HepG2 (cell line): Measurements from ENCODE around the gene YIF1A. TPM values are rescaled to one million over a fixed set of nuclear protein-coding genes. Genes with fewer than 3 reads are reported as not detected.

Source experiments
- CENPX ChIP-seq: sonication (generic); formaldehyde crosslinking; IDR thresholded peaks from 2 replicates; pipeline ENCODE4 v1.9.0; 2021; ENCODE audit warnings: mild to moderate bottlenecking, missing genetic modification reagents, moderate library complexity
- CHCHD3 ChIP-seq: sonication (generic); formaldehyde crosslinking; IDR thresholded peaks from 2 replicates; pipeline ENCODE4 v1.8.0; 2022; ENCODE audit warnings: mild to moderate bottlenecking, missing genetic modification reagents, moderate library complexity
- EHMT2 ChIP-seq: fragments of 200-600 bp; sonication (generic); IDR thresholded peaks from 2 replicates; pipeline ENCODE4 v1.7.0; 2017; ENCODE audit warnings: antibody characterized with exemption, low read depth, low read length, borderline replicate concordance
- HDAC6 ChIP-seq: fragments of 200-600 bp; sonication (generic); IDR thresholded peaks from 2 replicates; pipeline ENCODE4 v1.7.0; 2017; ENCODE audit warnings: mild to moderate bottlenecking, antibody characterized with exemption, low read length, low read depth
- KAT2B ChIP-seq: fragments of 150-350 bp; IDR thresholded peaks from 2 replicates; pipeline ENCODE4 v1.6.1; 2014; ENCODE audit warnings: low read depth, low read length, borderline replicate concordance
- KMT2A ChIP-seq: sonication (generic); formaldehyde crosslinking; IDR thresholded peaks from 2 replicates; pipeline ENCODE4 v1.4.0; 2020; ENCODE audit warnings: missing genetic modification reagents
- MXD1 ChIP-seq: sonication (generic); formaldehyde crosslinking; IDR thresholded peaks from 2 replicates; pipeline ENCODE4 v1.4.0; 2020; ENCODE audit warnings: mild to moderate bottlenecking, missing genetic modification reagents
- NRL ChIP-seq: sonication (generic); formaldehyde crosslinking; IDR thresholded peaks from 2 replicates; pipeline ENCODE4 v1.5.0; 2020; ENCODE audit warnings: missing genetic modification reagents, mild to moderate bottlenecking, moderate library complexity, borderline replicate concordance
- PAF1 ChIP-seq: IDR thresholded peaks from 2 replicates; pipeline ENCODE4 v1.6.1; 2016; ENCODE audit warnings: missing genetic modification reagents, missing compliant biosample characterization
- PBX2 ChIP-seq: IDR thresholded peaks from 2 replicates; pipeline ENCODE4 v1.6.1; 2016; ENCODE audit warnings: control low read depth
- PCBP1 ChIP-seq: fragments of 200-400 bp; formaldehyde crosslinking; IDR thresholded peaks from 2 replicates; pipeline ENCODE4 v1.6.1; 2017; ENCODE audit warnings: mild to moderate bottlenecking, low read depth, low read length, borderline replicate concordance
- PHB2 ChIP-seq: fragments of 450-650 bp; IDR thresholded peaks from 2 replicates; pipeline ENCODE4 v1.6.1; 2018; ENCODE audit not compliant: partially characterized antibody
- REPIN1 ChIP-seq: sonication (generic); formaldehyde crosslinking; IDR thresholded peaks from 2 replicates; pipeline ENCODE4 v1.8.0; 2022; ENCODE audit warnings: missing genetic modification reagents, low read depth, mild to moderate bottlenecking, borderline replicate concordance
- SP5 ChIP-seq: IDR thresholded peaks from 2 replicates; pipeline ENCODE4 v1.6.1; 2016; ENCODE audit warnings: low read depth, borderline replicate concordance
- SRY ChIP-seq: sonication (generic); formaldehyde crosslinking; IDR thresholded peaks from 2 replicates; pipeline ENCODE4 v1.8.0; 2022; ENCODE audit warnings: mild to moderate bottlenecking, missing genetic modification reagents
- TEAD3 ChIP-seq: optimal IDR thresholded peaks from 2 replicates; pipeline ENCODE3; 2016; ENCODE audit warnings: borderline replicate concordance
- TP53 ChIP-seq: sonication (generic); formaldehyde crosslinking; conservative IDR thresholded peaks from 2 replicates; pipeline ENCODE4 v1.4.0; 2020; ENCODE audit warnings: missing genetic modification reagents
- ZGPAT ChIP-seq: IDR thresholded peaks from 2 replicates; pipeline ENCODE4 v1.6.1; 2016; ENCODE audit warnings: mild to moderate bottlenecking
- ZNF24 ChIP-seq: fragments of 450-650 bp; IDR thresholded peaks from 2 replicates; pipeline ENCODE4 v1.6.1; 2017; ENCODE audit warnings: antibody characterized with exemption, mild to moderate bottlenecking
- ZNF282 ChIP-seq: fragments of 450-650 bp; IDR thresholded peaks from 2 replicates; pipeline ENCODE4 v1.6.1; 2018; ENCODE audit not compliant: partially characterized antibody
- ZNF562 ChIP-seq: sonication (generic); formaldehyde crosslinking; IDR thresholded peaks from 2 replicates; pipeline ENCODE4 v1.8.0; 2022; ENCODE audit warnings: missing genetic modification reagents, borderline replicate concordance
- ZNF574 ChIP-seq: sonication (generic); formaldehyde crosslinking; IDR thresholded peaks from 2 replicates; pipeline ENCODE4 v1.4.0; 2020; ENCODE audit warnings: missing genetic modification reagents
- ZNF709 ChIP-seq: sonication (generic); formaldehyde crosslinking; IDR thresholded peaks from 2 replicates; pipeline ENCODE4 v1.5.0; 2020; ENCODE audit warnings: mild to moderate bottlenecking, missing genetic modification reagents
- ZNF782 ChIP-seq: sonication (generic); formaldehyde crosslinking; IDR thresholded peaks from 2 replicates; pipeline ENCODE4 v1.4.0; 2020; ENCODE audit warnings: missing genetic modification reagents, mild to moderate bottlenecking, borderline replicate concordance
- polyA plus RNA-seq, 8 experiments: library from polyadenylated mRNA; depleted of rRNA in 3 of 8; stranded (reverse) in 7 of 8; unstranded in 1 of 8; fragments of >200 nt; fragmentation: Illumina TruSeq in 4 of 8; extraction: Trizol in 4 of 8; gene quantifications; 2 replicates each; pipeline versions ENCODE4 v1.2.1 to v1.2.3, GENCODE V29; 2011 to 2016; ENCODE audit warnings: low read depth in 4 of 8, missing spikeins in 1 of 8, mixed read lengths in 1 of 8; ENCODE audit not compliant: insufficient read depth in 1 of 8
- total RNA-seq, 5 experiments: library from RNA; depleted of rRNA; stranded (reverse); fragments of >200 nt; fragmentation: Illumina TruSeq; extraction: Trizol; gene quantifications; 2 replicates each; pipeline ENCODE4 v1.2.3, GENCODE V29; 2016; ENCODE audit warnings: low read depth in 1 of 5

YIF1A gene
- total and polyA plus RNA-seq, 2 of the 13 experiments (the other 11 are each of a cell fraction or from before 2014, with no cell fraction given) = 133 to 145 TPM

- TF ChIP-seq EHMT2 (no peak), ZGPAT (CRISPR knock-in tag) (peak; percentile 61), CHCHD3 (CRISPR knock-in tag) (no peak), KMT2A (no peak), SRY (no peak; the same call in 1 of the 2 replicates), PAF1 (CRISPR knock-in tag) (no peak), PHB2 (no peak), CENPX (CRISPR knock-in tag) (no peak), TEAD3 (CRISPR knock-in tag) (no peak), SP5 (CRISPR knock-in tag) (no peak), HDAC6 (no peak), TP53 (CRISPR knock-in tag) (no peak), ZNF782 (CRISPR knock-in tag) (no peak; the same call in 1 of the 2 replicates), ZNF24 (no peak), MXD1 (CRISPR knock-in tag) (peak; percentile 36; the same call in 1 of the 2 replicates), NRL (peak; percentile 30; the same call in 1 of the 2 replicates), ZNF709 (CRISPR knock-in tag) (no peak), ZNF574 (CRISPR knock-in tag) (0 out of 2 replicates have a peak, but pooled peaks have one; percentile 2), ZNF282 (no peak), ZNF562 (no peak), REPIN1 (CRISPR knock-in tag) (no peak), PCBP1 (no peak), KAT2B (no peak), PBX2 (CRISPR knock-in tag) (no peak)
Measured at GRCh38 chr11:66313321-66314185, 24.6 kb upstream of the YIF1A start (continued).
